ENCODE data around the gene KRT84.

Gene KRT84

DNA sequence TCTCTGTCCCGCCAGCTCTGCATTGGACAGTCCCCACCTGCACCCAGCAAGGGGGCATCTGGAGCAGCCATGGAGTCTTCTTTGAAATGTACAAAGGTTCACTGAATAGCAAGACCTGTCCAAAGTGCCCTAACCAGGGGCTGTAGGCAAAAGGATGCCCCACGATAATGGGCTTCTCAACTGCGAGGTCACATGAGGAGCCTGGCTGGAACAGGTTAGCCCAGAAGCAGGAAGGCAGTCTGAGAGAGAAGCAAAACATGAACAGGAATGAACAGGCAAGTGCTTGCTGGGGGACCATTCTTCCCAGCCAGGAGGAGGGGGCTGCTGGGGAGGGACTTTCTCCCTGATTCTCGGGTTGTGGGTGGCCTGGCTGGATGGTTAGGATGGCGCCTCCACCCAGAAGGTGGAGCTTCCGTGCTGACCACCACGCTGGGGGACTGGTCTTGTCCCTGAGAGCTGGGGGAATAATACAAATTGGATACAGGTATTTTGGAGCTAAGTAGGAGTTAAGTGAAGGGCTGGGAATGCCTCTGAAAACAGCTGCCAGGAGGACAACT is 25.3 kb downstream of the KRT84 start:
- TF ChIP-seq, protein P1, sequence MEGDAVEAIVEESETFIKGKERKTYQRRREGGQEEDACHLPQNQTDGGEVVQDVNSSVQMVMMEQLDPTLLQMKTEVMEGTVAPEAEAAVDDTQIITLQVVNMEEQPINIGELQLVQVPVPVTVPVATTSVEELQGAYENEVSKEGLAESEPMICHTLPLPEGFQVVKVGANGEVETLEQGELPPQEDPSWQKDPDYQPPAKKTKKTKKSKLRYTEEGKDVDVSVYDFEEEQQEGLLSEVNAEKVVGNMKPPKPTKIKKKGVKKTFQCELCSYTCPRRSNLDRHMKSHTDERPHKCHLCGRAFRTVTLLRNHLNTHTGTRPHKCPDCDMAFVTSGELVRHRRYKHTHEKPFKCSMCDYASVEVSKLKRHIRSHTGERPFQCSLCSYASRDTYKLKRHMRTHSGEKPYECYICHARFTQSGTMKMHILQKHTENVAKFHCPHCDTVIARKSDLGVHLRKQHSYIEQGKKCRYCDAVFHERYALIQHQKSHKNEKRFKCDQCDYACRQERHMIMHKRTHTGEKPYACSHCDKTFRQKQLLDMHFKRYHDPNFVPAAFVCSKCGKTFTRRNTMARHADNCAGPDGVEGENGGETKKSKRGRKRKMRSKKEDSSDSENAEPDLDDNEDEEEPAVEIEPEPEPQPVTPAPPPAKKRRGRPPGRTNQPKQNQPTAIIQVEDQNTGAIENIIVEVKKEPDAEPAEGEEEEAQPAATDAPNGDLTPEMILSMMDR (IDR thresholded peaks at IDR 0.05; ENCODE audit: low read depth, low read length) = no peak
- H3K4me3 ChIP-seq (ENCODE audit: low read depth, low read length) = no peak overlapping the region

DNA sequence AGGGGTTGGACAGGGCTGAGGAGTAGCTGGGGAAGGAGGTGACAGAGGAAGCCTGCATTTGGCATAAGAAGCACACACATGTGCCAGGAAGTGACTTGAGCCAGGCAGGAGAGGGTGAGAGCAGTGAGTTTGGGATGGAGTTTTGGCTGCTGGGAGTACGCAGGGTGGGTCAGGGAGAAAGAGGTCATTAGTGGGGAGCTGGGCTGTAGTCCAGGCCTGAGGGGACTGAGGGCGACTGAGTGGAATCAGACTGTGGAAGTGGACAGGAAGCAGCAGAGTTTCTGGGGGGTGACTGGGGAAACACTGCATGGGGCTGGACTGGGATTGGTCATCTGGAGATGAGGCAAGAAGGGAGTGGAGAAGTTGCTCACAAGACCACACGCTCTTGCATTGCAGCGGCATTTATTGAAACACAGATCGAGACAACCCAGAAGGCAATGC is 25.8 kb downstream of the KRT84 start:
- H3K4me3 ChIP-seq (ENCODE audit: low read depth, low read length) = no peak overlapping the region
- TF ChIP-seq, protein P1 (IDR thresholded peaks at IDR 0.05; ENCODE audit: low read depth, low read length) = no peak

- TF ChIP-seq, protein P1 (IDR thresholded peaks at IDR 0.05; ENCODE audit: low read depth, low read length) = no peak
- H3K4me3 ChIP-seq (ENCODE audit: low read depth, low read length) = no peak overlapping the region
Measured at GRCh38 chr12:52358575-52359350, 26.7 kb downstream of the KRT84 start.

GRCh38 chr12:52356762-52357580 is 28.5 kb downstream of the KRT84 start:
- TF ChIP-seq, protein P1 (IDR thresholded peaks at IDR 0.05; ENCODE audit: low read depth, low read length) = no peak
- no peak overlapping the region for H3K4me3 ChIP-seq (ENCODE audit: low read depth, low read length)

GRCh38 chr12:52356031-52356761 is 29.3 kb downstream of the KRT84 start:
- no peak overlapping the region for H3K4me3 ChIP-seq (ENCODE audit: low read depth, low read length)
- TF ChIP-seq, protein P1 (IDR thresholded peaks at IDR 0.05; ENCODE audit: low read depth, low read length) = no peak

DNA sequence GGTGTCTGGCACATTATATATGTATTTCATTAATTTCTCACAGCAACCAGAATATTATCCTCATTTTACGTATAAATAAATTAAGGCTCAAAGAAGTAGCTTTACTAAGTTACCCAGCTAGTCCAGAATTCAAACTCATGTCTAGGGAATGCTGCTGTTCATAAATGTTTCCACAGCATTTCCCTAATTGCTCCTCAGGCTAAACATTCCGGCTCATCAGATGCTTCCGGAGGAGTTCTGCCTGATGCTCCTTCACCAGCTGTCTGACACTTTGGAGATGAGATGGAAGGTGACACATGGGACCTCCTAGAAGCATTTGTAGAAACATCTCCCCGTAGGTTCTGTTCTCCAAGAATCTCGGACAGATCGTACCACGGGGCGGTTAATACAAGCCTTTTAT is 30.3 kb downstream of the KRT84 start:
- TF ChIP-seq, protein P1 (IDR thresholded peaks at IDR 0.05; ENCODE audit: low read depth, low read length) = no peak
- no peak overlapping the region for H3K4me3 ChIP-seq (ENCODE audit: low read depth, low read length)
